Epithelial cell of esophagus (primary cell): ENCODE data around the gene REN.

Experiments used
- DNase-seq: peaks from one replicate; pipeline ENCODE4 v3.0.0; 2010; ENCODE audit warnings: low read depth
- H3K4me3 ChIP-seq: 2 replicates; pipeline ENCODE4 v1.5.1; 2011; ENCODE audit warnings: mild to moderate bottlenecking, low read length, control low read depth
- CTCF ChIP-seq: IDR thresholded peaks from 2 replicates; pipeline ENCODE4 v1.5.1; 2011; ENCODE audit warnings: low read depth, mild to moderate bottlenecking, low read length, control low read depth, inconsistent platforms; ENCODE audit not compliant: insufficient read depth; ENCODE audit errors: missing control alignments

Gene REN

GRCh38 chr1:204197068-204197467, 30.9 kb upstream of the REN start:
- no peak overlapping the region for H3K4me3 ChIP-seq
- DNase-seq, result no peak
- TF ChIP-seq CTCF, result no peak

DNA sequence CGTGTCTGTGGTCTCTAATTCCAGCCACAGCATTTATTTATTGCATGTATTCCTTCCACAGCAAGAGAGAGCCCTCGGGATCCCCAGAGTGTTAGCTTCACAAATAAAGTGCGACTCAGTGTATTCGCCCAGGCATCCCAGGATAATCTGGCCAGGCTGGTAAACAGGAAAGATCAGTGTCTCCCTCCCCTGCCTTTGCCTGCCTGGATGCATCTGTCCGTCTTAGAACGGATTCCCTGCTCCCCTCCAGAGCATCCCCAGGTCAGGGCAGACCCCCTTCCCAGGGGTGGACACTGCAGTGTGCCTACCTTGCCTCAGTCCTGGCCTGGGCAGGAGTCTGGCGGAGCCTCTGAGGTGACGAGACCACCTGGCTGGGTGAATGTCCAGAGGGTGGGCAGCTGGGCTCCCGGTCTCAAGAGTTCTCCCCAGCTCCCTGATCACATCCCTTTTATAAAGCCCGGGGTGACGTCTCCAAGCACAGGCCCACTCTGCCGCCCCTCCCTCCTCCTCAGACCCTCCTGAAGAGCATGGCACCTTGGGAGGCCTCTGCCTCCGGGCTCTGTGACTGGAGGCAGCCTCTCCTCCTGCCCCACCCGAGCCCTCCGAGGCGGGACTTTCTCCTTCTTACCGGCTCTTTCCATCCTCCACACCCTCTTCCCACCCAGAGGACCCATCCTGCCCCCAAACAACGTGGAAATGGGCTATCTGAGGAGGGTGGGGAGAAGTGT, 30.1 kb upstream of the REN start, which contains the start of gene KISS1:
KISS1 (minus strand) TSS at position 424 of the 728 bp plus-strand sequence. CDS start 3,615 bp downstream, outside the sequence.
- TF ChIP-seq CTCF, result no peak
- no peak for DNase-seq
- H3K4me3 ChIP-seq, result no peak within 1 kb of the TSS

DNA sequence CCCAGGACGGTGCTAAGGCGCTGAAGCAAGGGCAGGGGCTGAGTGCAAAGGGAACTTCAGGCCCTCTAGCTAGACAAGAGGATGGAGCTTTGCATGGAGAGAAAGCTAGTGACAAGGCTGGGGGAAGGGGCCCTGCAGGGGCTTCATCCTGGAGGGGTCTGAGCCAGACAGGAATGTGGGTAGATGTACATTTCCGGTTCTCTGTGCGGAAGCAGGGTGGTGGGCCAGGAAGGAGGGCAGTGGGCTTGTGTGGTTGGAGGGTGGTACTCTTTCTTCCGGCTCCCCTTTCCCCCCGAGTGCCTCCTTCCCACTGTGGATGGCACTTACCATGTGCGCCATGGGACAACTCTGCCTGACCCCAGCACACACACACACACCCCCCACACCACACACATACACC, 28.6 kb upstream of the REN start:
- TF ChIP-seq CTCF, result no peak
- no peak for DNase-seq
- H3K4me3 ChIP-seq, result no peak overlapping the region

GRCh38 chr1:204194080-204194479, 27.9 kb upstream of the REN start:
- TF ChIP-seq CTCF, result no peak
- no peak for DNase-seq

GRCh38 chr1:204192589-204193352, 26.6 kb upstream of the REN start:
- peak; percentile 30 for DNase-seq
- TF ChIP-seq CTCF, result no peak

More at GRCh38 chr1:204194080-204194479, 27.9 kb upstream of the REN start:
- no peak overlapping the region for H3K4me3 ChIP-seq

GRCh38 chr1:204192046-204192445, 25.9 kb upstream of the REN start:
- TF ChIP-seq CTCF, result no peak
- DNase-seq, result no peak
- H3K4me3 ChIP-seq, result no peak overlapping the region

More at GRCh38 chr1:204192589-204193352, 26.6 kb upstream of the REN start:
- H3K4me3 ChIP-seq, result no peak overlapping the region
